Stomach smooth muscle (tissue), 2 donors: ENCODE measurements around the gene PTPRN2.

Experiments
- H3K27ac ChIP-seq: one replicate; pipeline ENCODE4 v1.7.0; 2013; ENCODE audit warnings: mild to moderate bottlenecking, low read length, inconsistent platforms
- H3K27me3 ChIP-seq, 2 donors: one replicate each; pipeline ENCODE4 v1.7.0; 2013; ENCODE audit warnings: low read length in 2 of 2; ENCODE audit not compliant: insufficient read depth in 2 of 2, control insufficient read depth in 1 of 2
- H3K36me3 ChIP-seq, 2 donors: one replicate each; pipeline ENCODE4 v1.7.0; 2013; ENCODE audit warnings: low read length in 2 of 2; ENCODE audit not compliant: control insufficient read depth in 2 of 2, insufficient read depth in 2 of 2
- H3K4me1 ChIP-seq: one replicate; pipeline ENCODE4 v1.7.0; 2013; ENCODE audit warnings: low read length; ENCODE audit not compliant: control insufficient read depth, insufficient read depth
- H3K4me3 ChIP-seq, 2 donors: one replicate each; pipeline ENCODE4 v1.7.0; 2013; ENCODE audit warnings: low read length in 2 of 2
- H3K9ac ChIP-seq, 2 donors: one replicate each; pipeline ENCODE4 v1.7.0; 2013; ENCODE audit warnings: low read length in 2 of 2, mild to moderate bottlenecking in 1 of 2
- H3K9me3 ChIP-seq, 2 donors: one replicate each; pipeline ENCODE4 v1.7.0; 2013; ENCODE audit warnings: low read length in 2 of 2; ENCODE audit not compliant: control insufficient read depth in 2 of 2
- donor health status: healthy.
- donor health status: Pancreatic carcinoma.

The PTPRN2 gene

DNA sequence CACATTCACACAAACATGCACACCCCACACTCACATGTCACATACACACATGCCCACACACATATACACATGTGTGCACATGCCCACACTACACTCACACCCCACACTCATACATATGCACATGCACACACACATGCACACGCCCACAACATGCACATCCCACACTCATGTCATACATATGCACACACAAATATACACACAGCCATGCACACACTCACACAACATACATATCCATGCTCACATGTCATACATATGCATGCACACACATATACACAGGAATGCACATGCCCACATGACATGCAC is 1031.0 kb downstream of the PTPRN2 start:
- Histone ChIP-seq H3K9ac (no peak overlapping the region), H3K27ac (no peak overlapping the region), H3K9me3 (no peaks in the 10 kb centered on the region), H3K36me3 (no peaks in the 10 kb centered on the region), H3K4me1 (no peaks in the 10 kb centered on the region), H3K4me3 (no peak overlapping the region), H3K27me3 (no peaks in the 10 kb centered on the region)

DNA sequence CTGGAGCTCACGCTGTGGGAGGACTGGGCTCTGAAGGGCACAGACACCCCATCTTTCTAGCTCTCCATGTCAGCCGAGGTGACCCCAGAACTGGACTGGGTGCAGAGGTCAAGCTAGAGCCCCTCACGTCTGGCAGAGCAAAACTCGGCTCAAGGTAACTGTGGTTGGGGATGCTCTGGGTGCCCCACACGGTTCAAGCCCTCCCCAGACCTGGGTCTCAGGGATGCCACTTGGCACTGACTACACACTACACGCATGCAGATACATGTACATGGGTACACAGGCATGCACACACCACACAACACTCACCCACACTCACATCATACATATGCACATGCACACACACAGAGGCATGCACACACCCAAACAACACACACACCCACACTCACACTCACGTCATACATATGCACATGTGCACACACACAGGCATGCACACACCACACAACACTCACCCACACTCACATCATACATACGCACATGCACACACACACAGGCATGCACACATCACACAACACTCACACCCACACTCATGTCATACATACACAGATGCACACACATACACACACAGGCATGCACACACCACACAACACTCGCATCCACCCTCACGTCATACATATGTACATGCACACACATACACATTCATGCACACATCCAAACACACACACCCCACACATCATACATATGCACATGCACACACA is 1031.5 kb downstream of the PTPRN2 start:
- H3K9ac ChIP-seq: no peak overlapping the region

DNA sequence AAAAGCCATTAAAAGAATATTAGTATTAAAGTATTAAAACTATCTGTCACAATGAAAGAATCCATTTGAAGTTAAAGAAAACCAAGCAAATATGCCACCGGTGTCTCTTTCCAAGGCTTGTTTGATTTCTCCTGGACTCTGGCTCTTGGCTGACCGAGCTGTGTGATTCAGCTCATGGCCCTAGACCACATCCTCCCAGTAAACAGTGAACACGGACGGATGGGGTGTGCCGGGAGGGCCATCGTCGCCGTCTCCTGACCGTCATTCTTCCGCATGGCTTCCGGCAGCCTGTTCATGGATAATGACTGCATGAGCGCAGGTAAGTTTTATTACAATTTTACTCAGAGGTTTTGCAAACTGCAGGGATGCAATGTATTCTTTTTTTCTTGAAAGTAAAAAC is 1032.3 kb downstream of the PTPRN2 start:
- H3K27ac ChIP-seq: no peak overlapping the region

More for the DNA sequence above, 1031.5 kb downstream of the PTPRN2 start:
- Histone ChIP-seq H3K4me1 (no peaks in the 10 kb centered on the region), H3K36me3 (no peaks in the 10 kb centered on the region), H3K4me3 (no peak overlapping the region), H3K27me3 (no peaks in the 10 kb centered on the region), H3K9me3 (no peaks in the 10 kb centered on the region), H3K27ac (no peak overlapping the region)

DNA sequence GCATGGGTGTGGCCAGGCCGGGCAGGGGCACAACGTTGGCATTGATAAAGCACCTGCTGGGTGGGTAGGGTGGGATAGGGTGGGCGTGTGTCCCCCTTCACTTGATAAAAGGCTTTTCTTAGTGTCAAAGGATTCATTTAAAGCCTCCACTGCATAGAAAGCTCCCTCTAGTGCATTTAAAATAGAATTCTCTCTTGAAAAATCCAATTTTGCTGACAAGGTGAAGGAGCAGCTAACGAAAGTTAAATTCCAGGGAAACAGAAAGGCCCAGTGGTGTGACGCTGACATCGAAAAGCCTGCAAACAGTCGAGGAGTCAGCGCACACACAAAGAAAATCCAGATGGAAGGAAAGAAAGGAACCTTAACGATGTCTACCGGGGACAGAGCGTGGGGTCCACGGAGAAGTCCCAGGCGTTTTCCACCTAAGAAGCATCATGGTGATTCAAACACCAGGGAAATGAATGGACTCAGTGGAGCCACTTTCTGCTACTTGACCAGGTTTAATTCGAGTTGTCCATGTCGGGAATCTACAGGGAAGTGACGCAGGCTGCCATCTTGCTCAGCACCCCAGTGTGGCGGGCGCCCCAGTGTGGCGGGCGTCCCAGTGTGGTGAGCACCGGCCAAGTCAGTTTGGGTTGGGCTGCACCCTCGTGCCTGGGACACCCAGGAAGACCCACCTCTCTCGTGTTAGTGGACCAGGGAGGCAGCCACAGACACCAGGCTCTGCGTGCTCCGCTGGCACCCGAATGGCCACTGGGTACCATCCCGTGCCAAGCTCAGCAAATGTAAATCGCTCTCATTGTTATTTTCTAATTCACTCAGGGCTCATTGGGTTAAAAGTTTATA is 1033.0 kb downstream of the PTPRN2 start:
- H3K27ac ChIP-seq: no peak overlapping the region
- no peak overlapping the region for H3K9ac ChIP-seq
- H3K36me3 ChIP-seq: no peaks in the 10 kb centered on the region
- no peaks in the 10 kb centered on the region for H3K27me3 ChIP-seq
- H3K9me3 ChIP-seq: no peaks in the 10 kb centered on the region
- no peaks in the 10 kb centered on the region for H3K4me1 ChIP-seq
- no peak overlapping the region for H3K4me3 ChIP-seq

More for the DNA sequence above, 1032.3 kb downstream of the PTPRN2 start:
- Histone ChIP-seq H3K9me3 (no peaks in the 10 kb centered on the region), H3K9ac (no peak overlapping the region), H3K4me1 (no peaks in the 10 kb centered on the region), H3K27me3 (no peaks in the 10 kb centered on the region), H3K4me3 (no peak overlapping the region), H3K36me3 (no peaks in the 10 kb centered on the region)

DNA sequence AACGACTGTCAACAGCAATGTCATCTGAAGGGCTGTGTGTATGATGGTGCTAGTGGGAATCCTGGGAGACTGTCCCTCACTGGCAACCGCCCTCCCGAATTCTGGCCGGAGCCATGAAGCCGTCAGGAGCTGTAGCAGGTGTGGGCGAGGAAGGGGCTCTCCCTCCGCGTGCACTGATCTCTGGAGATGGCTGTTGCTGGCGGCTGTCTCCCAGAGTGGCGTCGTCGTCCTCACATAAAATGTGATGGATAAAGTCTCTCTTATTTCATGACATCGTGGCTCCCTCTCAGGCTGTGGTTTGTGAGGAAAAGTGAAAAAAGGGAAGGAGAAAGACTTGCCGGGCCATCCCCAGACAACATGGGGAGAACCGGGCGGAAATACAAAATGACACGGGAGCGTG is 1034.4 kb downstream of the PTPRN2 start:
- H3K9me3 ChIP-seq: no peaks in the 10 kb centered on the region
- no peaks in the 10 kb centered on the region for H3K4me1 ChIP-seq
- no peak overlapping the region for H3K9ac ChIP-seq
- no peaks in the 10 kb centered on the region for H3K27me3 ChIP-seq
- no peak overlapping the region for H3K27ac ChIP-seq
- H3K4me3 ChIP-seq: no peak overlapping the region
- no peaks in the 10 kb centered on the region for H3K36me3 ChIP-seq

DNA sequence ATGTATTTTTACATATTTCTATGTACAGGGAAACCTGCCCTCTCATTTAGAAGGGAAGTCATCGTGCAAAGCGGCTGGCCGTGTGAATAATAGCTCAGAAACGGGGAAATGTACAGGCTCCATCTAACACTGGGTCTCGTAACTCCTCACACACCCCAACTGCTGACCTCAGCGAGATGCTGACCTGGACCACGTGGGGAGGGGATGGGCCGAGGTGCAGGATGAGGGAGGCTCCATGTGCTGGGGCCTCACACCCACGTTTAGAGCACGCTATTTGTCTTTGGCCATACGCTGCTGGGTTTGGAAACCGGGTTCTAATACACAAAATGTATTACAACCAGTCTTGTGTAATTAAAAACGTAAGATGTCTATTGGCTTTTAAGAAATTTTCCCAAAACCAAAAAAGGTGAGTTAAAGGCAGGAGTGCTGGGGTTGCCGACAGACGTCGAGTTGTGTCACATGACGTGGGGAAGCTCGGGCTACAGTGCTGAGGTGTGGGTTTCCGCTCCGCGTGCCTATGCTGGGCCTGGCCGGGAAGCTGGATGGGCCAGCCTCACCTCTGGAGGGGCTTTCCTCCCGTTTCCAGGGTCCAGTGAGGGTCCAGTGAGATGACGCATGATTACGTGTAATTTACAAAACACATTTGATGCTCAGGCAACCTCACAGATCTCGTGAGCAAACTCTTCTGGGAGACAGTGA is 1035.2 kb downstream of the PTPRN2 start:
- H3K4me3 ChIP-seq: no peak overlapping the region
- no peaks in the 10 kb centered on the region for H3K9me3 ChIP-seq
- no peaks in the 10 kb centered on the region for H3K4me1 ChIP-seq
- H3K27me3 ChIP-seq: no peaks in the 10 kb centered on the region
- H3K9ac ChIP-seq: no peak overlapping the region
- no peak overlapping the region for H3K27ac ChIP-seq
- no peaks in the 10 kb centered on the region for H3K36me3 ChIP-seq

DNA sequence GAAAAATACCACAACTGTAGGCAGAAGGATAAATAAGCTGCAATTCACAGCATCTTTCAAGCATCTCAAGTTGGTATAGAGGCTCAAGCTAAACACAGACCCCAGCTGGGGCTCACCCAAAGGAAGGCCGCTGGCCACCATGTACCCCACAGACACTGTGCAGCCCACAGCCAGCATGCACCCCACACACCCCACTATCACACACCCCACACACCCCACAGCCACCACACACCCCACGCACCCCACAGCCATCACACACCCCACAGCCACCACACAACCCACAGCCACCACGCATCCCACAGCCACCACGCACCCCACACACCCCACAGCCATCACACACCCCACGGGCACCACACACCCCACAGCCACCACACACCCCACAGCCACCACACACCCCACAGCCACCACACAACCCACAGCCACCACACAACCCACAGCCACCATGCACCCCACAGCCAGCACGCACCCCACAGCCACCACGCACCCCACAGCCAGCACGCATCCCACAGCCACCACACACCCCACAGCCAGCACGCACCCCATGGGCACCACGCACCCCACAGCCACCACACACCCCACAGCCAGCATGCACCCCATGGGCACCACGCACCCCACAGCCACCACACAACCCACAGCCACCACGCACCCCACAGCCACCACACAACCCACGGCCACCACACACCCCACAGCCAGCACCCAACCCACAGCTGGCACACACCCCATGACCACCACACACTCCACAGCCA is 1036.1 kb downstream of the PTPRN2 start:
- H3K36me3 ChIP-seq: no peaks in the 10 kb centered on the region
- no peaks in the 10 kb centered on the region for H3K9me3 ChIP-seq
- H3K4me1 ChIP-seq: no peaks in the 10 kb centered on the region
- no peak overlapping the region for H3K9ac ChIP-seq
- no peak overlapping the region for H3K4me3 ChIP-seq
- no peak overlapping the region for H3K27ac ChIP-seq
- no peaks in the 10 kb centered on the region for H3K27me3 ChIP-seq

DNA sequence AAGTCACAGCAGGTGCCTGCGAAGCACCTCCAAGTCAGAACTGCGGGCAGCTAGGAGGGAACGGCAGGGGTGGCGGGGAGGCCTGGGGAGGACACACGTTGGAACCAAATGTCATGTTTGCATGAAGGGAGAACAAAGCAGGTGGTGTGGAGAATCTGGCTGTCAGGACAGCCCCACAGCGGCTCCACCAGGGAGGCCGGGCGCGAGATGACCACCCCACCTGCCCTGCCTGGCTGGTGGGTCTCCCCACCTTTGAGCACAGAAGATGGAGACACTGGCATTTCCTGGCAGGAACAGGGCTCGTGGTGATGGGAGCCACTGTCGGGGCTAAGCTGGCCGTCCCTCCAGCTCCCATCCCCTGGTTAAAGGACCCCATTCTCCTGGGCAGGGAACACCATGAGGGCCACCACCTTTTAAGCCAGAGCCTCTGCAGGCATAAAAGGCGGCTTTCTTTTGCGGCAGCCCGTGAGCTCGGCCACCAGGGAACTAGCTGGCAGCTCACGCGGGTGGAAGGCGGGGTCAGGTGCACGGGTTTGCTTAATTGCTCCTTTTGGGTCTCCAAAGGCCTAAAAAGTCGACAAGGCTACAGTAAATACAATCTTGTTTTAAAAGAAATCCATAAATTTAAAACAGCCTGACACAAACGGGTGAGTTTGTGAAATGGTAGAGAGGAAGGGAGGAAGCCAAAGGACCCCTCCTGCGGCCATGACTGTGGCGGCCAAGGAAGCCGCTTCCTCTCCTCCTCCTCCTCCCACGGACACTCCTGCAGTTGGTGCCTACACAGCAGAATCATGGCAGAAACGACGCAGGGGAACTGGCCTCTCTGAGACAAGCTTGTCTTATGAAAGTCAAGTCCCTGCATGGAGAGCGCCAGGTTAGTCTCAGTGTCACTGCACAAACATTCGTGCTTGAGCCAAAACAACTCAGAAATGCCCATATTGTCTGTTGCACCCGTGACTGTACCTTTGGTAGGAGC is 1037.0 kb downstream of the PTPRN2 start:
- Histone ChIP-seq H3K27ac (no peak overlapping the region), H3K4me1 (no peaks in the 10 kb centered on the region), H3K27me3 (no peaks in the 10 kb centered on the region), H3K36me3 (no peaks in the 10 kb centered on the region), H3K9ac (no peak overlapping the region), H3K4me3 (no peak overlapping the region), H3K9me3 (no peaks in the 10 kb centered on the region)

DNA sequence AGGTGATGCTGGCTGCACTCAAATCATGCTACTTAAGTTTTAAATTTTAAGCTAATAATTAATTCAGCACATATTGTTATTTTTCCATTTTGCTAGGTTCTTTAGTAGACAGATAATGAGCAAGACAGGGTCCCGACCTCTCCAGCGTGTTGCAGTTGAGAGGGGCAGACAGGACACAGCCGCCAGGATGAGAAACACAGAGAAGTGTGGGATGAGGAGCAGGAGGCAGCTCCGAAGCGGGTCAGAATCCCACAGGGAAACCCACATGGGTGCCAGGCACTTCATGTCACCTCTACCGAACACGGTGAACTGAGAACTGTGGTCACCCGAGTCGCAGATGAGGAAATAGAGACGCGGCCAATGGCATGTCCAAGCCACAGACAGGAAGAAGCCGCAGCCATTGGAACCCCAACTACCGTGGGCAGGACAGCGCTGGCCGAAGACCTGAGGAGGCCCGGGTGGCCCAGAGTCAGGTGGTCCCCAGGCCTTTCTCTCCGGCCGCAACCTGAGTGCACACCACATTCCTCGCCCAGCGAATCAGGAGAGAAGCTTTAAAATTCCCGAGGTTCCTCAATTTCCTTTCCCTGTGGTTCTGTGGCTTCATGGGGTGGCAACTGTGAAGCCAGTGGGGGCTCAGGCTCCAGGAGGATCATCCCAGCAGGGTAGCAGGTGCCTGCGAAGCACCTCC is 1037.9 kb downstream of the PTPRN2 start:
- no peaks in the 10 kb centered on the region for H3K27me3 ChIP-seq
- H3K9me3 ChIP-seq: no peaks in the 10 kb centered on the region
- no peak overlapping the region for H3K4me3 ChIP-seq
- no peak overlapping the region for H3K9ac ChIP-seq
- H3K36me3 ChIP-seq: no peaks in the 10 kb centered on the region
- no peak overlapping the region for H3K27ac ChIP-seq
- no peaks in the 10 kb centered on the region for H3K4me1 ChIP-seq
